ENCODE measurements around the gene NAGS.
"Not testable (repeated sequence)": the region's sequence is repeated elsewhere in the genome, so short reads cannot be mapped to it uniquely, and the experiment has no call there.

Gene NAGS

DNA sequence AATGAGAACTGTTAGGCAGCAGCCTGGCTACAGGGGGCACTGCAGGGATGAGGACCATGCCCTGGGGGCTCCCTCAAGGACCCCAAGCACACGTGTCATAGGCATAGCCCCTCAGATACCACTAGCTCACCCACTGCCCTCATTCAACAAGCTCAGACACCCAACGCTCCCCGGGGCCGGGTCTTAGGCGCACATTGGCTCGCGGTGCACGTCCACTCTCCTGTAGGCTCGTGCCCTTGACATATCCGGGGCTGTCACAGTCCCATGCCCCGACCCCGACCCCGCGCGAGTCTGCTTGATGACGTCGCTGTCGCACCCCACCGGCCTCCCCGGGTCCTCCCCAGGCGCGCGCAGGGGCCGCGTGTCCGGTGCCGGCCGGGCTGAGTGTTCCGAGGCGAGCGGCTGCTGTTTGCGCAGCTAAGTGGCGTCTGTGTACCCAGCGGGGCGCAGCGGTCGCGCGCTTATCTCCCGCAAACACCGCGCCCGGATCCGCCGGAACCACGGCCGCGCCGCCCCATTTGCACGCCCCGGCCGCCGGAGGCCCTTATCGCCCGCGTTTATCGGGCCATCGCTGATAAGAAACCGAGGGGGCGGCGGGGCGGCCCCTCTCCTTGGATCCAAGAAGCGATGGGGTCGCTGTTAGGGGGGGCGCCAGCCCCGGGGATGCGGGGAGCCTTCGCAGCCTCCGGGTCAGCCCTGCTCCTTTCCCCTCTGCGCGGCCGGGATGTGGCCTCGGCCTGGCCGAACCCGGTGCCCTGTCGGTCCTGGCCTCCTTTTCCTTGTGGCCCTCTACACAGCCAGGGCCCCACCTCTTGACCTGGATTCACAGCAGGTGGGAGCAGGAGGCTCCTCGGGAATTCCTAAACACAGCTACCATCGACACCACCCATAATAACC is 20.7 kb upstream of the NAGS start:
- DNase-seq (ENCODE audit: low read depth, low spot score), result no peak

DNA sequence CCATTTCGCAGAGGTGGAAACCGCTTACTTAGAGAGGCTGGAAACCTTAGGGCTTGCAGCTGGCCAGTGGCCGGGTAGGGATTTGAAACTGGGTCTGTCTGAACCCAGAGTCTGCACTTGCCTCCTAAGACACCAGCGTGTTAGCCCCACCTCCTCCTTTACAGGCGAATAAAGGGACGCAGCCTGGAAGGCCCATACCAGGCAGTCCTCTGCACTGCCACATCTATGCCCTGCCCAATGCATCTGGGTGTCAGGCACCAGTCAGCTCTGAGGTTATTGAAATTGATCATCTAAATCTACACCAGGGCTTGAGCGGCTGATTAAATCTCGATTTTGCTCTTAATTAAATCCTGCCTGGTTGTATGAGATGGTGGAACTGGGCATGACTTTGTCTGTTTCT is 19.9 kb upstream of the NAGS start:
- no peak for DNase-seq (ENCODE audit: low read depth, low spot score)

DNA sequence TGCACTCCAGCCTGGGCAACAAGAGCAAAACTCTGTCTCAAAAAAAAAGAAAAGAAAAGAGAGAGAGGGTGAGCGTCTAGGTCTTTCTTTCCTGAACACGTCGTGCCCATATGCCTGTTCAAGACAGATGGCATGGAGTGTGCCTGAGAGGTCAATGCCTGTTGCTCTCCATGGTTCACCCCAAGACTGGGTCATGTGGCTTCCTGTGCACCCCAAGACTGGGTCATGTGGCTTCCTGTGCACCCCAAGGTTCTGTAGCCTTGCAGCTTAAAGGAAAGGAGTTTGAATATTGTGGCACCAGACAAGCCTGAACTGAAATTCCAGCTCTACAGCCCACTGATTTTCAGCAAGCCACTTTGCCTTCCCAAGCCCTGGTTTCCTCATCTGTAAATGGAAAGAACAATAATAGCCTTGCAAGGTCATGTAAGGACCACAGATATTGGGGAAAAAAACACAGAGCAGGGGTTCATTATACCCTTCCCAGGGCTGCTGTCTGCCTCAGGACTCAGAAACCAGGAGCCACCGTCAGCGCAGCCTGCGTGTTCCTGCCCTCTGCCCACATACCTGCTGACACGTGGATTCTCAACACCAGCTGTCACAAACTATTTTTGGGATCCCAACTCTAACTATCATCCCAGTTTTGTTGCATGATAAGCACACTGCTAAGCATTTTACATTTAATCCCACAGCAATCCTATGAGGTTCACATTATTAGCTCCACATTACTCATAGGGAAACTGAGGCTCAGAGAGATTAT is 18.0 kb upstream of the NAGS start:
- DNase-seq (ENCODE audit: low read depth, low spot score), result no peak

DNA sequence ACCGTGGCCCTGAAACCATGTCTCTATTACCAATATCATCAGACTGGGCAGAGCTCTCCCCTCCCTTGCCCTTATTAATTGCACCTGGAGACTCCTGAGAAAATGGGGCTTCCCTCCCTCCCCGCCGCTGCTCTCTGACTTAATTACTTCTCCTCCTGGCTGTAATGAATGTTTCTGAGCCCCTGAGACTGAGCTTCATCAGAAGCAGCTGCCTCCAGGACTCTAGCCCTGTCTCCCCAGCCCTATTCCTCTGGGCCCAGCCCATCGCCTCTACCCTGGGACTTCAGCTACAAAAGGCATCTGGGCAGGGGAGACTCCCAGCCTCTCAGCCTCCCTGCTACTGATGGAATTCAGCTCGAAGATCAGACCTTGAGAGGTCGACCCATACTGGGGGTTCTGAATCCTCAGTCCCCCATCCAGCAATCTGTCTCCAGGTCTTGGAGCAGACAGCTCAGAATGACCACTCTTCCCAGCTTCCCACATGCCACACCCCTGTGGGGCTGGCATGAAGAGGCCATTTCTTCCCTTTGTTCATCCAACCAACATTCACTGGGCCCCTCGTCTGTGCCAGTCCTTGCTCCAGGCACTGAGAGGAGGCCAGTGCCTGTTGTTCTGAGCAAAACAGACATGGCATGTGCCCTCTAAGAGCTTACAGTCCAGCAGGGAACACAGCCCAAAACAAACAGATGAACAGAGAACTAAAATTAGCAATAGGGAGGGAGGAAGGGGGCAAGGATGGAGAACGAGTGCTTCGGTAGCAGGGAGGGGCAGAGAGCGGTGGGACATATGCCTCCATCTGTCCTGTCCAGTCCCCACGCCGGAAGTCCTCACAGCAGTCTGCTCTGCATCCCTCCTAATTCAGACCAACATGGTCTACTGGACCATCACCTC is 17.0 kb upstream of the NAGS start:
- no peak for DNase-seq (ENCODE audit: low read depth, low spot score)

DNA sequence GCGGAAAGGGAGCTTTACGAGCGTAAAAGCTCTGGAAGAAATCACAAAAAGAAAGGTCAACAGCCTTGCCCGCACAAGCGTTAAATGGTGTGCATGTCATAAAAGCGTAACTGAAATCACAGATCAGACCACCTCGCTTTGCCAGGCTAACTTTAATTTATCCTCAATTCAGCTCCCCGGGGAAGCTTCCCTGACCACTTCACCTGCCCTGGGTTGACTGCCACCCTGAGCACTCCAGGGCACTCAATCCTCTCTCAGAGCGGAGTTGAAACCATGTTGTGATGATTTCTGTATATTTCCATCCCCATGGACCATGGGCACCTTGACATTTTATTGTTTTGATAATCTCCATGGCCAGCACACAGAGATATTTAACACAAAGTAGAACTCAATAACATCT is 16.1 kb upstream of the NAGS start:
- no peak for DNase-seq (ENCODE audit: low read depth, low spot score)

DNA sequence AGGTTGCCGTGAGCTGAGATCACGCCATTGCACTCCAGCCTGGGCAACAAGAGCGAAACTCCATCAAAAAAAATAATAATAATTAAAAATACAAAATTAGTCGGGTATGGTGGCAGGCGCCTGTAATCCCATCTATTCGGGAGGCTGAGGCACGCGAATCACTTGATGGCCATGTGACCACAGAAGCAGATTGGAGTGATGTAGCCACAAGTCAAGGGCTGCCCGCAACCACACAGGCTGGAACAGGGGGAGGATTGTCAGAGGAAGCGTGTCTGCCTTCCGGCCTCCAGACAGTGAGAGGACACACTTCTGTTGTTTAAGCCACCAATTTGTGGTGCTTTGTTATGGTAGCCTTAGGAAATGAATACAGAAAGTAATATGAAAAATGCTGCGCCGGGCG is 11.8 kb upstream of the NAGS start:
- no peak for DNase-seq (ENCODE audit: low read depth, low spot score)

DNA sequence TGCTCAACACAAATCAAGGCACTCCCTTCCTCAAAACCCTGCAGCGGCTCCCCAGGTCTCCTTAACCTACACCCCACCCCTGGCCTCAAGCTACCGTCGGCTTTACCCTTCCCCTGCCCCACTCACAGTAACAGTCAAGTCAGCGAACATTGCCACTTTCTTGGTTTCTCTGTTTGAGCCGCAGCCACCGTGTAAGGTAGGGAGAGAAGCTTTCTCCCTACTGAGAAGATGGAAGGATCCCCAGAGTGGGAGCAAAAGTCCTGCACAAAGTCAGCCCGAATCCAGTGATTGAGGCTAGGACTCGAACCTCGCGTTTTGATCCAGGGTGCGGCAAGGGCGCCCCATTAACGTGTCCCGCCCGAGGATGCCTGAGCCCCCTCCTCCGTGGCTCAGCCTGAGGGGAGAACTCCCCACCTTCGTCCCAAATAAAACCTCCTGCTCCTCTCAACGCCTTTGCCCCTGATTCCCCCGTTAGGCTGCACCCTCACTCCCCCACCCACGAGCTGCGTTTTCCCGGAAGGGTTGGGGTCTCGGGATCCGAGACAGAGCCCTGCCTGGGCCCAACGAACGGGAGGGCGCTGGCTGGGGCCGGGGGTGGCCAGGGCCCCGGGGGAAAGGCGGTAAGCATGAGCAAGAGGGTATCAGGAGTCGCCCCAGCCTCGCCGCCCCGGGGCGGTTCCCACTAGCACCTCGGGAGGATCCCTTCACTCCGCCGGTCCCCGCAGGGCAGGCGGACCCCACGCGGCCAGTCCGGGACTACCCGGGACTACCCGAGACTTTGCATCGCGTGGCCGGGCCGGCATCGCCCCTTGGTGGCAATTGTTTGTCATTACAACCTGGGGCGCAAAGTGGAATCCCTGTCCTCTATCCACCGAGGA is 9.9 kb upstream of the NAGS start:
- DNase-seq (ENCODE audit: low read depth, low spot score), result no peak

DNA sequence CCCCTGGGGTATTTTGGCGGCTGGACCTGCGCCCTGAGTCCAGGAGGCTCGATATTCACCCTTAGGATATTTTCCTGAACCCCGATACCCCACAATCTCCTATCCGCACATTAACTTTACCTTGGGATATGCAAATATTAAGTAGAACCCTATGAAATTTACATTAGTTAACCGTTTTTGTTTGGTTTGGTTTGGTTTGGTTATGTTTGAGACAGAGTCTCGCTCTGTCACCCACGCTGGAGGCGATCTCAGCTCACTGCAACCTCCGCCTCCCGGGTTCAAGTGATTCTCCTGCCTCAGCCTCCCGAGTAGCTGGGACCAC is 9.3 kb upstream of the NAGS start:
- no peak for DNase-seq (ENCODE audit: low read depth, low spot score)

DNA sequence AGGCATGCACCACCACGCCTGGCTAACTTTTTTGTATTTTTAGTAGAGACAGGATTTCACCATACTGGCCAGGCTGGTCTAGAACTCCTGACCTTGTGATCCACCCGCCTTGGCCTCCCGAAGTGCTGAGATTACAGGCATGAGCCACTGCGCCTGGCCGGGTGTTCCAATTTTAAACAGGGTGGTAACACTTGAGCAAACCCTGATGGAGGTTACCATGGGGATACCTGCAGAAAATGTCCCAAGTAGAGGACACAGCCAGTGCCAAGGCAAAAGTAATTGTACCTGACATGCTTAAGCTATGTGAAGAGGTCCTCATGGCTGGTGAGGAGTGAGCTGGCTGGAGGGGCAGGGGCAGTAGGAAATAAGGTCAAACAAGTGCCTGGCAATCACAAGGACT is 7.2 kb upstream of the NAGS start:
- DNase-seq (ENCODE audit: low read depth, low spot score), result not testable (repeated sequence)

DNA sequence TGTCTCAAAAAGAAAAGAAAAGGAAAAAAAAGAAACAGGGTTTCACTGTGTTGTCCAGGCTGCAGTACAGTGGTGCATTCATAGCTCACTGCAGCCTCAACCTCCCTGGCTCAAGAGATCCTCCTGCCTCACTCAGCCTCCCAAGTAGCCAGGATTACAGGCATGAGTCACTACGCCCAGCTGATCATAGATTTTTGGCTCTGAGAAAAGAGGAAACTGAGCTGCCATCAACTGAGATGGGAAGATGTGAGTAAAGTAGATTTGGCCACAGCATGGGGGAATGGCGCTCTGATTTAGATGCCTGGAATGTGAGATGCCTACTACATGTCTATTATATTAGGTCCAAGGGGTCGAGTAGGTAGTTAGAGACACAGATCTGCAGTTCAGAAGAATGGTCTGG is 5.9 kb upstream of the NAGS start:
- no peak for DNase-seq (ENCODE audit: low read depth, low spot score)

DNA sequence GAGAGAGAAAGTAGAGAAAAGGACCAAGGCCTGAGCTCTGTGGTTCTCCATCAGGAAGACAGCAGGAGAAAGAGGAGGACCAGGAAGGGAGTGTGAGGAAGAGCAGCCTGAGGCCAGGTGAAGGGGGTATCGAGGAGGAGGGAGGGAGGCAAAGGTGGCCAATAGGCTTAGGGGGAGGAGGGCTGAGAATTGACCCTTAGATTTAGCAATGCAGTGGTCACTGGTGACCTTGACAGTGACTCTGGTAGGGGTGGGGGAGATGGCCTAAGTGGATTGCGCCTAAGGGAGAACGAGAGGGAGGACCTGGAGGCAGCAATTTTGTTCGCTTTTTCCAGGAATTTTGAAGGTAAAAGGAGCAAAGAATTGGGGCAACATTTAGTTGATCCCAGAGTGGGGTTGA is 5.4 kb upstream of the NAGS start:
- no peak for DNase-seq (ENCODE audit: low read depth, low spot score)

DNA sequence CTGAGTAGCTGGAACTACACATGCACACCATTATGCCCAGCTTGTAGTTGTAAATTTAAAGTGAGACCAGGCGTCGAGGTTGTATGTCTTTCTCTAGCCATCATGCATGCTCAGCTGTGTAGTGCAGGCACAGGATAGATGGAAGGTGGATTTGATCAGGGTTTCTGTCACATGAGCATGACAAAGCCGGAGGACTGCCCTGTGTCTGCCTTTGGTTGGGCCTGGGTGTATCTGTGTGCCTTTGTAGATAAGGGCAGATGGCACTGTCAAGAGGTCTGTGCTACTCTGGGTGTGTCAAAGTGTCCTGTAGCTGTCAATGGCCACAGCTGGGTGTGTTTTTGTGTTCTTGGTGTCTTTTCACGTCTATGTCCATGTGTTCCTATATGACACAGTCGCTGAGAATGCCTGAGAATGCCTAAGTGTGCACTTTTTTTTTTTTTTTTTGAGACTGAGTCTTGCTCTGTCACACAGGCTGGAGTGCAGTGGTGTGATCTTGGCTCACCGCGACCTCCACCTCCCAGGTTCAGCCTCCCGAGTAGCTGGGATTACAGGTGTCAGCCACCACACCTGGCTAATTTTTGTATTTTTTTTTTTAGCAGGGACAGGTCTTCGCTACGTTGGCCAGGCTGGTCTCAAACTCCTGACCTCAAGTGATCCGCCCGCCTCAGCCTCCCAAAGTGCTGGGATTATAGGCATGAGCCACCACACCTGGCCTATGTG is 4.1 kb upstream of the NAGS start:
- no peak for DNase-seq (ENCODE audit: low read depth, low spot score)

DNA sequence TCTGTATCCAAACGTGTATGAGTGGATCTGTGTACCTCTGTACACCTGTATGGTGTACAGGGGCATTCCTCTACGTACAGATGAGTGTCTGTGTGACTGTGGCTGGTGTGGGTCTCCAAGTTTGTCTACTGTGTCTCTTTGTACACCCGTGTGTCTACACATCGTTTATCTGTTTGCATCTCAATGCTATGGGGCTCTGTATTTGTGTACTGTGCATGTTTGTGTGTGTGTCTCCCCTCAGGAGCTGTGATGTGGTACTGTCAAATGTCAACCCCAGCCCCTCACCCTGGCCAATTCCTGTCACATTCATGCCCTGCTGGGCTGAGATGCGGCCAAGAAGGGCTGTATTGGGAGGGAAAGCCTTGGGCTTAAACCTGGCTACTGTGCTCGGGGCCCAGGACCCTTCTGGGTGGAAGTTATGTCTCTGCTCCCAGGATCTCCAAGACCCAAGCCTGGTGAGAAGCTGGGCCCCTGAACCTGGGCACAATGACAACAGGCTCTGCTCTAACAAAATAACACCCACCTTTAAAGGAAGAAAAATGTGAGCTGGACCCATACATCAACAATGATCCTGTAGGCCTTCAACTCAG is 3.5 kb upstream of the NAGS start:
- no peak for DNase-seq (ENCODE audit: low read depth, low spot score)

DNA sequence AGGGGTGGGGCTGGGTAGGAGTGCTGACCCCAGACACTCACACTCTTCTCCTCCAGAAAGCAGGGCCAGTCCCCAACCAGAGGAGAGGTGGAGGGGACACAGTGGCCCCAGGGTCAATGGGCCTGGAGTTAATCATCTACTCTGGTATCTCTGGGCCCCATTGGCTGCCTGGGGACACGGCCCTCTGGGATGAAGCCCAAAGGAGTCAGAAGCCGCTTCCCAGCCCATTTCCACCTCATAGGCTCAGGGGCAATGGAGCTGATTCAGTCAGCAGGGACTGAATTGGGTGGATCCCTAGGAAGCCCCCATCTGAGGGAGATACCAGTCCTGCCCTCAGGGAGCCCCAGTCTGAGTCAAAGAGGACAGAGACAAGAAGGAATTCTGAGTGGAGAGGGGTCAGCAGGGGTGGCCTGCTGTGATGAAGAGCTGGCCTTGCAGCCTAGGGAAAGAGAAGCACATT is 2.9 kb upstream of the NAGS start:
- no peak for DNase-seq (ENCODE audit: low read depth, low spot score)

DNA sequence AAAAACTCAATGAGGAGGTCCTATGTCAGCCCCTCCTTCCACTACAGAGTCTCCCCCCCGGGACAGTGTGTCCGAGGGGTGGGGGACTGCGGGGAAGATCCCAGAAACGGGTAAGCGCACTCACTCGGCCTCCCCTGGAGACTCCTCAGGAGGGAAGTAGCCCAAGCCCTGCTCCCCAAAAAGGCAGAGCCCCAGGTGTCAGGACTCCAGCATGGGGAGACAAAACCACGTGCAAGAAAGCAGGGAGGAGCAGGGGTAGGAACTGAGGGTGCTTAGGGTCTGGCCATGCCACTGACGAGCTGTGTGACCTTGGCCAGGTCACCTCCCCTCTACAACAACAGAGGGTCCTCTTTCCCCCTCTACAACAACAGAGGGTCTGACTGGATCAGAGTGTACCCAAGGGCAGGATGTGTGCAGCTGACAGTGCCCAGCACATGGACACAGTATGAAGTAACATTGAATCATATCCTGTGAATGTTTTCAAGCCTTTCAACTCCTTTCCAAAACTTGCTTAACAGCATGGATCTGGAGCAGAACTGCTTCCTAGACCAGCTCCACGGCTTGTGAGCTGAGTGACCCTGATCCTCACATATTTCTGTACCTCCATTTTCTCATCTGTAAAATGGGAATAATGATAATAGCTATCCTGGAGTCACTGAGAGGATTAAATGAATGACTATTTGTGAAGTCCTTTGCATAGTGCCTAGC is 2.1 kb upstream of the NAGS start:
- no peak for DNase-seq (ENCODE audit: low read depth, low spot score)

DNA sequence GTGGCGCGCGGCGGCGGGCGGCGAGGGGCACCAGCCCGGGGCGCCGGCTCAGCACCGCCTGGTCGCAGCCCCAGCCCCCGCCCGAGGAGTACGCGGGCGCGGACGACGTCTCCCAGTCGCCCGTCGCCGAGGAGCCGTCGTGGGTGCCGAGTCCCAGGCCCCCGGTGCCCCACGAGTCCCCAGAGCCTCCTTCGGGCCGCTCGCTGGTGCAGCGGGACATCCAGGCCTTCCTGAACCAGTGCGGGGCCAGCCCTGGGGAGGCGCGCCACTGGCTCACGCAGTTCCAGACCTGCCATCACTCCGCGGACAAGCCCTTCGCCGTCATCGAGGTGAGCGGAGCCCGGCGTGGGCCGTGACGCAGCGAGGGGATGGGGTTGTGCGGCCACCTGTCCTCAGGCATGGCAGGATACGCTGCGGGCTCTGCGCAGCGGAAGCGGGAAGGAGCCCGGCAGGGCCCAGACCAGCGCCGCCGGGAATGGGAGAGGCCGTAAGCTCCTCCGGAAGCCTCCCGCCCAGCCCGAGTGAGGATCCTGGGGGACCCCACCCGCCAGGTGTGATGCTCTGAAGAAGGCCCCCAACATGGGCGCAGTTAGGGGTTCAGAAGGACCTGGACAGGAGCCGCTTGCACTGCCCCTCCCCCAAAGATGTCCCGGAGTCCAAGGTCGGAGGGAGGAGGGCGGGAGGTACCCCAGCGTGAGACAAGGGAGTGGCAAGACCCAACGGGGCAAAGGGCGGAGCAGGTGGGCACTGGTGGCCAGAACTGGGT is 522 bp downstream of the NAGS start:
- no peak for DNase-seq (ENCODE audit: low read depth, low spot score)

DNA sequence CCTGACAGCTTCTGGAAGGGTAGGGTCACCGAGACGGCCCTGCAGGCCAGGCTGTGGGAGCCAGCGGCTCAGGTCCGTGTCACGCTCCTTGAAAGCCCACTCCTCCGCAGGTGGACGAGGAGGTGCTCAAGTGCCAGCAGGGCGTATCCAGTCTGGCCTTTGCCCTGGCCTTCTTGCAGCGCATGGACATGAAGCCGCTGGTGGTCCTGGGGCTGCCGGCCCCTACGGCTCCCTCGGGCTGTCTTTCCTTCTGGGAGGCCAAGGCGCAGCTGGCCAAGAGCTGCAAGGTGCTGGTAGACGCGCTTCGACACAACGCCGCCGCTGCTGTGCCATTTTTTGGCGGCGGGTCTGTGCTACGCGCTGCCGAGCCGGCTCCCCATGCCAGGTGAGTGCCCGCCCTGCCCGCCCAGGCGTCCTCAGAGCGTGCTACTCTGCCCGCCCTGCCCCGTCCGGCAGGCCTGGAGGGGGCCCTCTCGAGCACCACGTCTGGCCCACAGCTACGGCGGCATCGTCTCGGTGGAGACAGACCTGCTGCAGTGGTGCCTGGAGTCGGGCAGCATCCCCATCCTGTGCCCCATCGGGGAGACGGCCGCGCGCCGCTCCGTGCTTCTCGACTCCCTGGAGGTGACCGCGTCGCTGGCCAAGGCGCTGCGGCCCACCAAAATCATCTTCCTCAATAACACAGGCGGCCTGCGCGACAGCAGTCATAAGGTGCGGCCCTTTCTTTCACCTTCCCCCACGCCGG is 1.3 kb downstream of the NAGS start:
- DNase-seq (ENCODE audit: low read depth, low spot score), result no peak

DNA sequence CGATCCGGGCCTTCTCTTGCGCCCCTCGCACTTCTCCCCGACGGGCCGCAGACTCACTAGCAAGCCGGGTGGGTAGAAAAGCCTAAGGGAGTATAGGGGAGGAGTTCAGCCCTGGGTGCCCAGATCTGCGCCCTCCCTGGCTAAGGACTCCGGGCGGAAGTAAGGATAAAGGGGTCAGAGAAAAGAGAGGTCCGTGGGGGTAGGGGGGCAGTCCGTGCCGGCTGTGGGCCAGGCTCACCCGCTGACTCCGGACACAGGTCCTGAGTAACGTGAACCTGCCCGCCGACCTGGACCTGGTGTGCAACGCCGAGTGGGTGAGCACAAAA is 1.8 kb downstream of the NAGS start:
- no peak for DNase-seq (ENCODE audit: low read depth, low spot score)

Data from brain pericyte (primary cell).